GM23338 (cell line): ENCODE data around the gene SAMD4A.

Experiments
- CREB1 ChIP-seq: fragments of 250-450 bp; sonication (Bioruptor Pico); IDR thresholded peaks from 2 replicates; pipeline ENCODE4 v1.5.0; 2020; ENCODE audit warnings: low read depth, mild to moderate bottlenecking, moderate library complexity
- EZH2 ChIP-seq: fragments of 200-600 bp; sonication (generic); IDR thresholded peaks from one replicate; pipeline ENCODE4 v1.8.0; 2017; ENCODE audit warnings: antibody characterized with exemption, mild to moderate bottlenecking, low read depth; ENCODE audit not compliant: unreplicated experiment
- EZH2phosphoT487 ChIP-seq: fragments of 200-600 bp; sonication (generic); IDR thresholded peaks from one replicate; pipeline ENCODE4 v1.8.1; 2018; ENCODE audit warnings: antibody characterized with exemption; ENCODE audit not compliant: unreplicated experiment
- JUNB ChIP-seq: IDR thresholded peaks from one replicate; pipeline ENCODE4 v1.6.1; 2016; ENCODE audit warnings: antibody characterized with exemption; ENCODE audit not compliant: unreplicated experiment
- NANOG ChIP-seq: IDR thresholded peaks from 2 replicates; pipeline ENCODE4 v1.6.1; 2016; ENCODE audit warnings: antibody characterized with exemption, borderline replicate concordance
- POLR2AphosphoS5 ChIP-seq: IDR thresholded peaks from 2 replicates; pipeline ENCODE4 v1.6.1; 2016; ENCODE audit warnings: antibody characterized with exemption, low read depth
- STAT1 ChIP-seq: IDR thresholded peaks from one replicate; pipeline ENCODE4 v1.6.1; 2016; ENCODE audit warnings: antibody characterized with exemption; ENCODE audit not compliant: unreplicated experiment
- ZNF331 ChIP-seq: fragments of 250-450 bp; sonication (Bioruptor Pico); IDR thresholded peaks from 2 replicates; pipeline ENCODE4 v1.5.0; 2020; ENCODE audit warnings: low read depth, mild to moderate bottlenecking, moderate library complexity
- TF ChIP-seq, protein P1 (sequence below), 2 experiments: fragments of 200-600 bp in 1 of 2; sonication (generic) in 1 of 2; conservative IDR thresholded peaks; 2 replicates each; pipeline versions ENCODE4 v1.5.1 to v1.6.1; 2016 to 2017; ENCODE audit warnings: antibody characterized with exemption in 2 of 2, low read depth in 2 of 2, mild to moderate bottlenecking in 2 of 2, moderate library complexity in 1 of 2
- TF ChIP-seq, protein P2 (sequence below): IDR thresholded peaks from one replicate; pipeline ENCODE4 v1.6.1; 2018; ENCODE audit warnings: antibody characterized with exemption; ENCODE audit not compliant: unreplicated experiment
- TF ChIP-seq, protein P3 (sequence below): IDR thresholded peaks from 2 replicates; pipeline ENCODE4 v1.6.1; 2016; ENCODE audit warnings: antibody characterized with exemption

DNA sequence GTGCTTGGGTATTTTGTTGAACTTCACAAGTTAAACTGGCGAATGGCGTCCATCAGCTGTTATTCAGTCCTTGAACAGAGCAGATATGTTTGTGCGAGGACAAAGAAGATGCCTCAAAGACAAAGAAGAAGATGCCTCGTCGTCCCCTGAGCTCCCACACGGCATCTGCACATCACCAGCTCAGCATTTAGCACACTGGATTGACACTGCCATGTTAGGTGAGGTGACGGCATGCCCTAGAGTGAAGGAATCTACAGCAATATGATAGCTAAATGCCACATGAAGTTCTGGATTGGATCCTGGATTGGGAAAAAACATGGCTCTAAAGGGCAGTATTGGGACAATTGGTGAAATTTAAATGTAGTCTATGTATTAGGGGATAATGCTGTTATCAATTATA, 15.4 kb downstream of the SAMD4A start:
- TF ChIP-seq, protein P1, sequence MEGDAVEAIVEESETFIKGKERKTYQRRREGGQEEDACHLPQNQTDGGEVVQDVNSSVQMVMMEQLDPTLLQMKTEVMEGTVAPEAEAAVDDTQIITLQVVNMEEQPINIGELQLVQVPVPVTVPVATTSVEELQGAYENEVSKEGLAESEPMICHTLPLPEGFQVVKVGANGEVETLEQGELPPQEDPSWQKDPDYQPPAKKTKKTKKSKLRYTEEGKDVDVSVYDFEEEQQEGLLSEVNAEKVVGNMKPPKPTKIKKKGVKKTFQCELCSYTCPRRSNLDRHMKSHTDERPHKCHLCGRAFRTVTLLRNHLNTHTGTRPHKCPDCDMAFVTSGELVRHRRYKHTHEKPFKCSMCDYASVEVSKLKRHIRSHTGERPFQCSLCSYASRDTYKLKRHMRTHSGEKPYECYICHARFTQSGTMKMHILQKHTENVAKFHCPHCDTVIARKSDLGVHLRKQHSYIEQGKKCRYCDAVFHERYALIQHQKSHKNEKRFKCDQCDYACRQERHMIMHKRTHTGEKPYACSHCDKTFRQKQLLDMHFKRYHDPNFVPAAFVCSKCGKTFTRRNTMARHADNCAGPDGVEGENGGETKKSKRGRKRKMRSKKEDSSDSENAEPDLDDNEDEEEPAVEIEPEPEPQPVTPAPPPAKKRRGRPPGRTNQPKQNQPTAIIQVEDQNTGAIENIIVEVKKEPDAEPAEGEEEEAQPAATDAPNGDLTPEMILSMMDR (conservative IDR thresholded peaks at IDR 0.05; ENCODE audit: low read depth in 2 of 2) = no peak
- TF ChIP-seq EZH2 = no peak
- no peak for TF ChIP-seq CREB1
- no peak for TF ChIP-seq POLR2AphosphoS5
- TF ChIP-seq, protein P2, sequence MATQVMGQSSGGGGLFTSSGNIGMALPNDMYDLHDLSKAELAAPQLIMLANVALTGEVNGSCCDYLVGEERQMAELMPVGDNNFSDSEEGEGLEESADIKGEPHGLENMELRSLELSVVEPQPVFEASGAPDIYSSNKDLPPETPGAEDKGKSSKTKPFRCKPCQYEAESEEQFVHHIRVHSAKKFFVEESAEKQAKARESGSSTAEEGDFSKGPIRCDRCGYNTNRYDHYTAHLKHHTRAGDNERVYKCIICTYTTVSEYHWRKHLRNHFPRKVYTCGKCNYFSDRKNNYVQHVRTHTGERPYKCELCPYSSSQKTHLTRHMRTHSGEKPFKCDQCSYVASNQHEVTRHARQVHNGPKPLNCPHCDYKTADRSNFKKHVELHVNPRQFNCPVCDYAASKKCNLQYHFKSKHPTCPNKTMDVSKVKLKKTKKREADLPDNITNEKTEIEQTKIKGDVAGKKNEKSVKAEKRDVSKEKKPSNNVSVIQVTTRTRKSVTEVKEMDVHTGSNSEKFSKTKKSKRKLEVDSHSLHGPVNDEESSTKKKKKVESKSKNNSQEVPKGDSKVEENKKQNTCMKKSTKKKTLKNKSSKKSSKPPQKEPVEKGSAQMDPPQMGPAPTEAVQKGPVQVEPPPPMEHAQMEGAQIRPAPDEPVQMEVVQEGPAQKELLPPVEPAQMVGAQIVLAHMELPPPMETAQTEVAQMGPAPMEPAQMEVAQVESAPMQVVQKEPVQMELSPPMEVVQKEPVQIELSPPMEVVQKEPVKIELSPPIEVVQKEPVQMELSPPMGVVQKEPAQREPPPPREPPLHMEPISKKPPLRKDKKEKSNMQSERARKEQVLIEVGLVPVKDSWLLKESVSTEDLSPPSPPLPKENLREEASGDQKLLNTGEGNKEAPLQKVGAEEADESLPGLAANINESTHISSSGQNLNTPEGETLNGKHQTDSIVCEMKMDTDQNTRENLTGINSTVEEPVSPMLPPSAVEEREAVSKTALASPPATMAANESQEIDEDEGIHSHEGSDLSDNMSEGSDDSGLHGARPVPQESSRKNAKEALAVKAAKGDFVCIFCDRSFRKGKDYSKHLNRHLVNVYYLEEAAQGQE = no peak
- no peak for TF ChIP-seq STAT1
- TF ChIP-seq, protein P3, sequence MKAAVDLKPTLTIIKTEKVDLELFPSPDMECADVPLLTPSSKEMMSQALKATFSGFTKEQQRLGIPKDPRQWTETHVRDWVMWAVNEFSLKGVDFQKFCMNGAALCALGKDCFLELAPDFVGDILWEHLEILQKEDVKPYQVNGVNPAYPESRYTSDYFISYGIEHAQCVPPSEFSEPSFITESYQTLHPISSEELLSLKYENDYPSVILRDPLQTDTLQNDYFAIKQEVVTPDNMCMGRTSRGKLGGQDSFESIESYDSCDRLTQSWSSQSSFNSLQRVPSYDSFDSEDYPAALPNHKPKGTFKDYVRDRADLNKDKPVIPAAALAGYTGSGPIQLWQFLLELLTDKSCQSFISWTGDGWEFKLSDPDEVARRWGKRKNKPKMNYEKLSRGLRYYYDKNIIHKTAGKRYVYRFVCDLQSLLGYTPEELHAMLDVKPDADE = no peak
- no peak for TF ChIP-seq EZH2phosphoT487
- TF ChIP-seq NANOG = no peak
- TF ChIP-seq JUNB = no peak
- no peak for TF ChIP-seq ZNF331
